ENCODE data around the gene MYO1D. TPM values are rescaled to one million over a fixed set of nuclear protein-coding genes. Genes with fewer than 3 reads are reported as not detected.
A peak's percentile ranks its signal among the peaks of the same experiment; 100 is the strongest.

The MYO1D gene
- total RNA-seq, 6 donors from 2014 or later, result 63.0 to 139 (median 91.9) TPM

DNA sequence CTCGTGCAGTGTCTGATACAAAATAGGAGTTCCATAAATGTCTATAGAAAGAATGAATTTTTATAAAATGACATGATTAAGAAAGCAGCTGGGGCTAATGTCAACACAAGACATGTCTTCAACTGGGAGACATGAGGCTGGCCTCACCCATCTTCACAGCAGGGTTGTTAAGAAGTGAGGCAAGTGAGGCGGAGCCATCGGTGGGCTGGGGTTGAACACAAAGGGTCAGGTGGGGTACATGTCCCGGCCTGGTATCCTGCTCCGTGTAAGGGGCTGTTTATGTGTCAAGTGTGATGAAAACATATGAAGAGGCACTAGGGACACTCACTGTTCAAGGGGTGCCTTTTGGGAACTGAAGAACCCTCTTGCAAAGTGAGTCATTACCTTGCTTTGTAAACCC is 368.0 kb downstream of the MYO1D start:
- Histone ChIP-seq H3K9me3 (no peaks in the 10 kb centered on the region), H3K4me3 (no peak overlapping the region), H3K27ac (no peak overlapping the region), H3K36me3 (no peaks in the 10 kb centered on the region), H3K27me3 (no peaks in the 10 kb centered on the region), H3K4me1 (peaks cover 12 to 13% (median 12%) of the 10 kb centered on the region in 4 donors)
- DNase-seq (no peak), ATAC-seq (ENCODE audit: low FRiP score in 2 of 2) (peak in 1 of 2 donors; percentile 5)
- WGBS, 2 donors, result 90 to 92% methylated on average over 5 of the region's 5 CpGs
- TF ChIP-seq POLR2AphosphoS5 (IDR thresholded peaks at IDR 0.05) (no peak), EP300 (IDR thresholded peaks at IDR 0.05) (no peak), POLR2A (IDR thresholded peaks at IDR 0.05) (no peak)
- TF ChIP-seq, protein P1, sequence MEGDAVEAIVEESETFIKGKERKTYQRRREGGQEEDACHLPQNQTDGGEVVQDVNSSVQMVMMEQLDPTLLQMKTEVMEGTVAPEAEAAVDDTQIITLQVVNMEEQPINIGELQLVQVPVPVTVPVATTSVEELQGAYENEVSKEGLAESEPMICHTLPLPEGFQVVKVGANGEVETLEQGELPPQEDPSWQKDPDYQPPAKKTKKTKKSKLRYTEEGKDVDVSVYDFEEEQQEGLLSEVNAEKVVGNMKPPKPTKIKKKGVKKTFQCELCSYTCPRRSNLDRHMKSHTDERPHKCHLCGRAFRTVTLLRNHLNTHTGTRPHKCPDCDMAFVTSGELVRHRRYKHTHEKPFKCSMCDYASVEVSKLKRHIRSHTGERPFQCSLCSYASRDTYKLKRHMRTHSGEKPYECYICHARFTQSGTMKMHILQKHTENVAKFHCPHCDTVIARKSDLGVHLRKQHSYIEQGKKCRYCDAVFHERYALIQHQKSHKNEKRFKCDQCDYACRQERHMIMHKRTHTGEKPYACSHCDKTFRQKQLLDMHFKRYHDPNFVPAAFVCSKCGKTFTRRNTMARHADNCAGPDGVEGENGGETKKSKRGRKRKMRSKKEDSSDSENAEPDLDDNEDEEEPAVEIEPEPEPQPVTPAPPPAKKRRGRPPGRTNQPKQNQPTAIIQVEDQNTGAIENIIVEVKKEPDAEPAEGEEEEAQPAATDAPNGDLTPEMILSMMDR (IDR thresholded peaks at IDR 0.05), result no peak

- Histone ChIP-seq H3K9me3 (no peaks in the 10 kb centered on the region), H3K4me1 (peaks cover 13 to 26% (median 18%) of the 10 kb centered on the region in 4 donors), H3K4me3 (no peak overlapping the region), H3K27ac (peak overlapping the region; percentile 63 to 85 (median 82)), H3K27me3 (no peaks in the 10 kb centered on the region), H3K36me3 (no peaks in the 10 kb centered on the region)
- 79 to 83% methylated on average over 15 to 18 of the region's 18 CpGs for WGBS, 2 donors
- TF ChIP-seq POLR2A (IDR thresholded peaks at IDR 0.05) (no peak), POLR2AphosphoS5 (IDR thresholded peaks at IDR 0.05) (no peak), EP300 (IDR thresholded peaks at IDR 0.05) (no peak)
- TF ChIP-seq, protein P1 (IDR thresholded peaks at IDR 0.05), result no peak
- ATAC-seq (ENCODE audit: low FRiP score in 2 of 2) (peak in 1 of 2 donors; percentile 27), DNase-seq (peak in 1 of 2 donors; percentile 48)
Measured at GRCh38 chr17:32504166-32504990, 372.5 kb downstream of the MYO1D start.

GRCh38 chr17:32503251-32504165 is 373.4 kb downstream of the MYO1D start:
- TF ChIP-seq POLR2AphosphoS5 (IDR thresholded peaks at IDR 0.05) (peak in 1 of 2 donors; percentile 7), EP300 (IDR thresholded peaks at IDR 0.05) (no peak), POLR2A (IDR thresholded peaks at IDR 0.05) (peak in 1 of 4 donors; percentile 47)
- TF ChIP-seq, protein P1 (IDR thresholded peaks at IDR 0.05), result no peak
- H3K27ac ChIP-seq, result peak overlapping the region; percentile 63 to 85 (median 82)
- no peaks in the 10 kb centered on the region for H3K36me3 ChIP-seq
- H3K27me3 ChIP-seq, result no peaks in the 10 kb centered on the region
- ATAC-seq (ENCODE audit: low FRiP score in 2 of 2) (peak; percentile 32 to 60), DNase-seq (peak in 1 of 2 donors; percentile 59)
- H3K4me1 ChIP-seq, result peaks cover 13 to 26% (median 18%) of the 10 kb centered on the region in 4 donors
- H3K4me3 ChIP-seq, result no peak overlapping the region
- H3K9me3 ChIP-seq, result no peaks in the 10 kb centered on the region
- 55 to 65% methylated on average over 6 to 7 of the region's 7 CpGs for WGBS, 2 donors

DNA sequence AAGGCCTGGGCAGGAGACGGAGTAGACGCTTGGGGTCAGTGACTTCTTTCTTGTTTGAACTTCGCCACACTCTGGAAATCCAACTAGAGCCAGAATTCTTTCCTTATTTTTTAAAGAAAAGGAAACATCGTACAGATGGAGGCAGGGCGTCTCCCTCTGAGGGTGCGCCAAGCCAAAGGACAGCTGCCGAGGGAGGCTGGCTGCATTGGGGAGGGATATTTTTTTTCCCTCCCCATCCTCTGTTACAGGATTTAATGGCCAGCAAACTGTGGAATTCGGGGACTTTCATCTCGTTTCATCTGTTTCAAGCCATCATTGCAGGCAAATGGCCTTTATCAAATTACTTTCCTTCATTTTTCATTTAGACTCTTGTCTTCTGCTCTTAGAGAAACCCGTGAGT is 374.2 kb downstream of the MYO1D start:
- peak overlapping the region in 3 of 4 donors; percentile 80 to 85 (median 83) for H3K27ac ChIP-seq
- 73 to 87% methylated on average over 10 of the region's 10 CpGs for WGBS, 2 donors
- TF ChIP-seq EP300 (IDR thresholded peaks at IDR 0.05) (no peak), POLR2AphosphoS5 (IDR thresholded peaks at IDR 0.05) (no peak), POLR2A (IDR thresholded peaks at IDR 0.05) (no peak)
- TF ChIP-seq, protein P1 (IDR thresholded peaks at IDR 0.05), result no peak
- no peak for DNase-seq
- no peaks in the 10 kb centered on the region for H3K27me3 ChIP-seq
- no peak overlapping the region for H3K4me3 ChIP-seq
- no peaks in the 10 kb centered on the region for H3K36me3 ChIP-seq
- peaks cover 13 to 26% (median 18%) of the 10 kb centered on the region in 4 donors for H3K4me1 ChIP-seq
- ATAC-seq (ENCODE audit: low FRiP score in 2 of 2), result no peak
- H3K9me3 ChIP-seq, result no peaks in the 10 kb centered on the region
